Measurements from ENCODE around the gene MSRB1.

GRCh38 chr16:1914988-1915387 is 28.0 kb downstream of the MSRB1 start:
- no peak for TF ChIP-seq CTCF (IDR thresholded peaks at IDR 0.05 in 4 of 5, conservative IDR thresholded peaks at IDR 0.05 in 1 of 5)
- TF ChIP-seq POLR2A (IDR thresholded peaks at IDR 0.05) = no peak
